ENCODE measurements around the gene SPRR1A. TPM values are rescaled to one million over a fixed set of nuclear protein-coding genes. Genes with fewer than 3 reads are reported as not detected.

Gene SPRR1A
- total RNA-seq, 4 donors from 2014 or later, result not detected

DNA sequence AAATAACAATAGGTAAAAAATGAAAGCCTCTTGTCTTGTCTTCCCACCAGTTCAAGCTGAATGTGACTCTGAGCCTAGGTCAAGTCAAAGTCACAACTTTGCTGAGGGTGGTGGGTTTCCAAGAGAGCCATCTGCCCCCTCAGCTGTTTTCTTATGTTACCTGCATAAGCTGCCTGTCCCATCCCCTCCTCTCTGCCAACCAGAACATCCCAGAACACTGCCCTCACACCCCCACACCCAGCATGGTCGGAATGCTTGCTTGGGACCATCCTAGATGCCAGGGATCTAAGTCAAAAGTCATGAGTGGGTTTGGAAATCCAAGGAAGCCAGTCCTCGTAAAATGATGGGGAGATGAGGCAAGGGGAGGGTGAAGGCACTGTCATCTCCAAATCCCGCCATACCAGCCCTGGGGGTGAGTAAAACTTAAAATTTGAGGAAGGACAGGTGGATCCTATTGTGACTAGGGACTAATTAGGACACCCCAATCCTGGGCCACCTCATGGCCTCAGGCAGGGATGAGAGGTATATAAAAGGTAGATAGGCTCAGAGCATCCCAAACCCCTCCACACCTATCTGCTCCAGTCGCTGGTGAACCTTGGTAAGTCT is 37.1 kb upstream of the SPRR1A start, which contains the start of gene SPRR5:
SPRR5 (plus strand) TSS at position 556 of the 606 bp plus-strand sequence. CDS start 1,349 bp downstream, outside the sequence.
- Histone ChIP-seq H3K4me1 (no peaks in the 10 kb centered on the region), H3K36me3 (no peaks in the 10 kb centered on the region), H3K27ac (no peak within 1 kb of the TSS), H3K27me3 (no peaks in the 10 kb centered on the region), H3K4me3 (no peak within 1 kb of the TSS), H3K9me3 (no peaks in the 10 kb centered on the region)
- ATAC-seq, result no peak
- TF ChIP-seq POLR2A (IDR thresholded peaks at IDR 0.05), result no peak
- TF ChIP-seq, protein P1, sequence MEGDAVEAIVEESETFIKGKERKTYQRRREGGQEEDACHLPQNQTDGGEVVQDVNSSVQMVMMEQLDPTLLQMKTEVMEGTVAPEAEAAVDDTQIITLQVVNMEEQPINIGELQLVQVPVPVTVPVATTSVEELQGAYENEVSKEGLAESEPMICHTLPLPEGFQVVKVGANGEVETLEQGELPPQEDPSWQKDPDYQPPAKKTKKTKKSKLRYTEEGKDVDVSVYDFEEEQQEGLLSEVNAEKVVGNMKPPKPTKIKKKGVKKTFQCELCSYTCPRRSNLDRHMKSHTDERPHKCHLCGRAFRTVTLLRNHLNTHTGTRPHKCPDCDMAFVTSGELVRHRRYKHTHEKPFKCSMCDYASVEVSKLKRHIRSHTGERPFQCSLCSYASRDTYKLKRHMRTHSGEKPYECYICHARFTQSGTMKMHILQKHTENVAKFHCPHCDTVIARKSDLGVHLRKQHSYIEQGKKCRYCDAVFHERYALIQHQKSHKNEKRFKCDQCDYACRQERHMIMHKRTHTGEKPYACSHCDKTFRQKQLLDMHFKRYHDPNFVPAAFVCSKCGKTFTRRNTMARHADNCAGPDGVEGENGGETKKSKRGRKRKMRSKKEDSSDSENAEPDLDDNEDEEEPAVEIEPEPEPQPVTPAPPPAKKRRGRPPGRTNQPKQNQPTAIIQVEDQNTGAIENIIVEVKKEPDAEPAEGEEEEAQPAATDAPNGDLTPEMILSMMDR (IDR thresholded peaks at IDR 0.05), result no peak
- WGBS, 2 donors (ENCODE audit: low coverage in 1 of 2), result 40 to 79% methylated on average over 1 to 2 of the region's 4 CpGs

DNA sequence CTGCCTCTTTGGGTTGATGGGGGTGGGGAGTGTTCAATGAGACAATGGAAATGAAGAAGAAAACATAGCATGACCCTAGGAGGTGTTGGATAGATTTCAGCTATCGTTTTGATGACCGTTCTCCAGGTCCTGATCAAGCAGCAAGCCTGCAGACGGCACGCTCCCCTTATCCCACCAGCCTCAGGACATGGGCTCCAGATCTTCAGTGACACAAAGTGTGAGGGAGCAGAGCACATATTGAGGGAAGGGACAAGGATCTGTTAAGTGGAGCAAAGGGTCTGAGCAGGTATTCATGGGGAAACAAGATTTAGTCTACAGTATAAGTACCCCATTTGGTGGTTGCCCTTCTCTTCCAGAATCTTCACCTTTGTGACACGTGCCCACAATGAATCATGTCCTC is 32.2 kb upstream of the SPRR1A start:
- TF ChIP-seq POLR2A (IDR thresholded peaks at IDR 0.05), result no peak
- no peak for TF ChIP-seq POLR2AphosphoS5 (IDR thresholded peaks at IDR 0.05)
- TF ChIP-seq, protein P1 (IDR thresholded peaks at IDR 0.05), result no peak
- TF ChIP-seq EP300 (IDR thresholded peaks at IDR 0.05), result no peak
- no peak for ATAC-seq
- Histone ChIP-seq H3K4me1 (no peaks in the 10 kb centered on the region), H3K4me3 (no peak overlapping the region), H3K9me3 (no peaks in the 10 kb centered on the region), H3K36me3 (no peaks in the 10 kb centered on the region), H3K27ac (no peak overlapping the region), H3K27me3 (no peaks in the 10 kb centered on the region)
- WGBS, 2 donors (ENCODE audit: low coverage in 1 of 2), result 83 to 95% methylated on average over 4 of the region's 5 CpGs

DNA sequence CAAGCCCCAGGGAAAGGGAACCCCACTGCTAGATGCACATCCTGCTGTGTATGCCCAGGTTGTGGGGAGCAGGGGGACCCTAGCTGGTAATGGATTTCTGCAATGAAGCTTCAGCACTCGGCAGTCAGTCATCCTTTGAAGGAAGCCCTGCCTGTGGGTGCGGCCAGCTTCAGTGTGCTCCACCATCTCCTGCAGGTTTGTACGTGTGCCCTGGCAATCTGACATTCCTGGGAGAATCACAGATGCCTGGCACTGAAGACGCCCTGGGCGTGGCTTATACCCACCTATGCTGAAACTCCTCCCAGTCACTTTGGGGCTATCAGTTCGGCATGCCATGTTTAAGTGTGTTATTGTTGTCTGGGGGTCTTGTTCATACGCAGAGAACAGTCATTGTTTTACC is 30.1 kb upstream of the SPRR1A start:
- no peaks in the 10 kb centered on the region for H3K27me3 ChIP-seq
- no peaks in the 10 kb centered on the region for H3K4me1 ChIP-seq
- WGBS, 2 donors (ENCODE audit: low coverage in 1 of 2), result 48 to 75% methylated on average over 3 to 4 of the region's 7 CpGs
- H3K4me3 ChIP-seq, result no peak overlapping the region
- TF ChIP-seq, protein P1 (IDR thresholded peaks at IDR 0.05), result no peak
- TF ChIP-seq POLR2A (IDR thresholded peaks at IDR 0.05), result no peak
- TF ChIP-seq EP300 (IDR thresholded peaks at IDR 0.05), result no peak
- no peak for TF ChIP-seq POLR2AphosphoS5 (IDR thresholded peaks at IDR 0.05)
- H3K9me3 ChIP-seq, result no peaks in the 10 kb centered on the region
- H3K36me3 ChIP-seq, result no peaks in the 10 kb centered on the region
- no peak for ATAC-seq
- no peak overlapping the region for H3K27ac ChIP-seq

DNA sequence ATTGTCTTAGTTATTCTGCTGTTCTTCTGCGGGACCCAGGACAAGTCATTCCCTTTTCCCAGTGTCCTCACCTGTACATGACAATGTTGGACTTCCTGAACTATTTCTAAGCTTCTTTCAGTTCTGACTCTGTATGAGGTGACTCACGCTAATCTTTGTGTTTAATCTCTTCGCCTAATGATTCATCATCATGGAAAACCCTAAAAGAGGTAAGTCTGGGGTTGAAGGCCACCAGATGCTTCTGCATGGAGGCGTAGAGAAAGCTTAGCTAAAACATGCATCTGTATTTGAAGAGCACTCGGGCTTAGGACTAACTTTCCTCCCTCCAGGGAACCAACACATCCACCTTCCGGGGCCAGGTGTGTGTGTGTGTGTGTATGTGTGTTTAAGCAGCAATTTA is 29.4 kb upstream of the SPRR1A start:
- no peaks in the 10 kb centered on the region for H3K36me3 ChIP-seq
- no peak for ATAC-seq
- no peaks in the 10 kb centered on the region for H3K4me1 ChIP-seq
- no peak overlapping the region for H3K27ac ChIP-seq
- TF ChIP-seq POLR2AphosphoS5 (IDR thresholded peaks at IDR 0.05) (no peak), EP300 (IDR thresholded peaks at IDR 0.05) (no peak), POLR2A (IDR thresholded peaks at IDR 0.05) (no peak)
- TF ChIP-seq, protein P1 (IDR thresholded peaks at IDR 0.05), result no peak
- 59 to 80% methylated on average over 4 to 5 of the region's 6 CpGs for WGBS, 2 donors (ENCODE audit: low coverage in 1 of 2)
- no peak overlapping the region for H3K4me3 ChIP-seq
- no peaks in the 10 kb centered on the region for H3K9me3 ChIP-seq
- H3K27me3 ChIP-seq, result no peaks in the 10 kb centered on the region

DNA sequence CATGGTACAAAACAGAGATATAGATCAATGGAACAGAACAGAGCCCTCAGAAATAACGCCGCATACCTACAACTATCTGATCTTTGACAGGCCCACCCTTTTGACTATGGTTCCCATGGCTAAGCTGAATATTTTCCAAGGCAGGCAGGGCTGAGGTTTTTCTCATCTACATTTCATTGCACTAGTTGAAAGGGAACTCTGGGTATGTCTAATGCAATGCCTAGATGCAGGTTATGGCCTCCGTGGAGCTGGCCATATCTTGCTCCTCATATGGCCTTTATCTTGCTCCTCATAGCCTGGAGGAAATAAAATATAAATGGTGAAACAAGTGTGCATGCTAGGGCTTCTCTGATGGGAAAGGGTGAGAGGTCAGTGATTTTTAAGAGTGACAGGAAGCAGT is 26.3 kb upstream of the SPRR1A start:
- Histone ChIP-seq H3K4me1 (no peaks in the 10 kb centered on the region), H3K27ac (no peak overlapping the region), H3K27me3 (no peaks in the 10 kb centered on the region), H3K4me3 (no peak overlapping the region), H3K9me3 (no peaks in the 10 kb centered on the region), H3K36me3 (no peaks in the 10 kb centered on the region)
- WGBS, 2 donors (ENCODE audit: low coverage in 1 of 2), result 78 to 80% methylated on average over 3 of the region's 3 CpGs
- no peak for ATAC-seq
- TF ChIP-seq, protein P1 (IDR thresholded peaks at IDR 0.05), result no peak
- TF ChIP-seq POLR2A (IDR thresholded peaks at IDR 0.05) (no peak), EP300 (IDR thresholded peaks at IDR 0.05) (no peak), POLR2AphosphoS5 (IDR thresholded peaks at IDR 0.05) (no peak)

Data from gastroesophageal sphincter (tissue), 4 donors.